Neural crest cell (in vitro differentiated cells): ENCODE data around the gene PIEZO2. TPM values are rescaled to one million over a fixed set of nuclear protein-coding genes. Genes with fewer than 3 reads are reported as not detected.
"Not testable (repeated sequence)": the region's sequence is repeated elsewhere in the genome, so short reads cannot be mapped to it uniquely, and the experiment has no call there.

Experiments used
- DNase-seq: peaks from one replicate; pipeline ENCODE4 v3.0.0; 2021; ENCODE audit warnings: low read depth, mixed read lengths, low spot score
- H3K27ac Mint-ChIP-seq: one replicate; pipeline ENCODE4 v1.8.0; 2021; ENCODE audit warnings: mild to moderate bottlenecking, mixed read lengths; ENCODE audit not compliant: unreplicated experiment
- H3K27me3 Mint-ChIP-seq: 2 replicates; pipeline ENCODE4 v1.8.0; 2021; ENCODE audit warnings: low read depth, mild to moderate bottlenecking, mixed read lengths
- H3K36me3 Mint-ChIP-seq: 2 replicates; pipeline ENCODE4 v1.8.0; 2021; ENCODE audit warnings: low read depth, mild to moderate bottlenecking, mixed read lengths
- H3K4me1 Mint-ChIP-seq: 2 replicates; pipeline ENCODE4 v1.8.0; 2021; ENCODE audit warnings: mixed read lengths
- H3K4me3 Mint-ChIP-seq: one replicate; pipeline ENCODE4 v1.8.0; 2021; ENCODE audit warnings: mild to moderate bottlenecking, mixed read lengths
- H3K9me3 Mint-ChIP-seq: 2 replicates; pipeline ENCODE4 v1.8.0; 2021; ENCODE audit warnings: mixed read lengths
- CTCF ChIP-seq: fragments of 200-600 bp; sonication (generic); conservative IDR thresholded peaks from 2 replicates; pipeline ENCODE4 v1.5.0; 2021; ENCODE audit warnings: antibody characterized with exemption, mild to moderate bottlenecking
- total RNA-seq: library from RNA; stranded (reverse); gene quantifications from 2 replicates; pipeline ENCODE4 v1.2.1, GENCODE V29; 2021

Gene PIEZO2
- total RNA-seq, 1 donor from 2014 or later = 15.5 TPM

- Mint-ChIP-seq H3K27ac (no peak overlapping the region), H3K36me3 (no peaks in the 10 kb centered on the region), H3K9me3 (no peaks in the 10 kb centered on the region), H3K4me1 (peaks cover 4% of the 10 kb centered on the region), H3K4me3 (no peak overlapping the region), H3K27me3 (no peaks in the 10 kb centered on the region)
- DNase-seq = no peak
- no peak for TF ChIP-seq CTCF
These were observed 28.0 kb upstream of the PIEZO2 start for GRCh38 chr18:11177382-11177781.

- Mint-ChIP-seq H3K9me3 (no peaks in the 10 kb centered on the region), H3K27me3 (no peaks in the 10 kb centered on the region), H3K27ac (no peak overlapping the region), H3K4me3 (no peak overlapping the region), H3K36me3 (no peaks in the 10 kb centered on the region), H3K4me1 (peaks cover 4% of the 10 kb centered on the region)
- TF ChIP-seq CTCF = no peak
- DNase-seq = no peak
These were observed 27.1 kb upstream of the PIEZO2 start for GRCh38 chr18:11176481-11176881.

GRCh38 chr18:11175266-11175979 lies 26.1 kb upstream of the PIEZO2 start:
- H3K4me3 Mint-ChIP-seq = no peak overlapping the region
- H3K4me1 Mint-ChIP-seq = peaks cover 4% of the 10 kb centered on the region
- DNase-seq = no peak

DNA sequence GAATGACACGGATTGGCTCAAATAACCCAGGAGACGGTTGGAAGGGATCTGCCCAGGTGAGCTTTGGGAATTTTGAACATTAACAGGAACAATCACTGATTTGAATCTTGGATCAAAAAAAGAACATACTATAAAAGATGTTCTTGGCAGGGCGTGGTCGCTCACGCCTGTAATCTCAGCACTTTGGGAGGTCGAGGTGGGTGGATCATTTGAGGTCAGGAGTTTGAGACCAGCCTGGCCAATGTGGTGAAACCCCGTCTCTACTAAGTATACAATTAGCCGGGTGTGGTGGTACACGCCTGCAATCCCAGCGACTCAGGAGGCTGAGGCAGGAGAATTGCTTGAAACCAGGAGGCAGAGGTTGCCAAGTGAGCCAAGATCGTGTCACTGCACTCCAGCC lies 24.8 kb upstream of the PIEZO2 start:
- H3K4me3 Mint-ChIP-seq, H3K27ac Mint-ChIP-seq, H3K9me3 Mint-ChIP-seq, H3K36me3 Mint-ChIP-seq, H3K4me1 Mint-ChIP-seq, H3K27me3 Mint-ChIP-seq, DNase-seq: not testable (repeated sequence)

More at GRCh38 chr18:11175266-11175979, 26.1 kb upstream of the PIEZO2 start:
- H3K9me3 Mint-ChIP-seq = no peaks in the 10 kb centered on the region
- no peaks in the 10 kb centered on the region for H3K27me3 Mint-ChIP-seq
- H3K36me3 Mint-ChIP-seq = no peaks in the 10 kb centered on the region
- TF ChIP-seq CTCF = no peak
- no peak overlapping the region for H3K27ac Mint-ChIP-seq

GRCh38 chr18:11167778-11168177 lies 18.4 kb upstream of the PIEZO2 start:
- Mint-ChIP-seq H3K36me3 (no peaks in the 10 kb centered on the region), H3K4me1 (no peaks in the 10 kb centered on the region), H3K4me3 (no peak overlapping the region), H3K27ac (no peak overlapping the region), H3K9me3 (peaks cover 3% of the 10 kb centered on the region), H3K27me3 (no peaks in the 10 kb centered on the region)
- DNase-seq = no peak
- TF ChIP-seq CTCF = no peak

DNA sequence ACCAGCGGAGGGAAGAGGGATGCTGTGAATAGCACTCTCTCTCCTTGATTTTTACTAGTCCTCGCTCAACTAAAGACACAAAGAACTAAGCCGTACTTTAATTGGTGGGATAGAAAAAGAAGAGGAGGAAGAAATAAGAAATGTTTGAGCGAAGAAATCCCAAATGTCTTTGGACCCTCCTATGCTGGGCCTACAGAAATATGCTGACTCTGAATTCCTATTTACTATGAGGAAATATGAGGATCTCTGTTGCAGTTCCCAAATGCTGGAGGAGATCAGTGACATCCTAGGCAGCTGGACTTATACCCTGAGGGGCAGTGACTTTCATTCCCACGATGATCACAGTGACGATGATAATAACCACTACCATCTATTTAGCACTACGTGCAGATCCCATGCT lies 16.6 kb upstream of the PIEZO2 start:
- H3K36me3 Mint-ChIP-seq = no peaks in the 10 kb centered on the region
- H3K27me3 Mint-ChIP-seq = no peaks in the 10 kb centered on the region
- no peak overlapping the region for H3K4me3 Mint-ChIP-seq

More for the DNA sequence above, 16.6 kb upstream of the PIEZO2 start:
- TF ChIP-seq CTCF = no peak
- Mint-ChIP-seq H3K4me1 (no peaks in the 10 kb centered on the region), H3K27ac (no peak overlapping the region), H3K9me3 (peaks cover 3% of the 10 kb centered on the region)
- DNase-seq = no peak
